GM12874 (cell line): ENCODE data around the gene IFITM10.

ENCODE experiments used
- TF ChIP-seq, protein P1 (sequence below): IDR thresholded peaks from 2 replicates; pipeline ENCODE4 v1.5.1; 2011; ENCODE audit warnings: low read depth, mild to moderate bottlenecking, control low read depth, low read length, moderate library complexity; ENCODE audit not compliant: insufficient read depth

The IFITM10 gene

DNA sequence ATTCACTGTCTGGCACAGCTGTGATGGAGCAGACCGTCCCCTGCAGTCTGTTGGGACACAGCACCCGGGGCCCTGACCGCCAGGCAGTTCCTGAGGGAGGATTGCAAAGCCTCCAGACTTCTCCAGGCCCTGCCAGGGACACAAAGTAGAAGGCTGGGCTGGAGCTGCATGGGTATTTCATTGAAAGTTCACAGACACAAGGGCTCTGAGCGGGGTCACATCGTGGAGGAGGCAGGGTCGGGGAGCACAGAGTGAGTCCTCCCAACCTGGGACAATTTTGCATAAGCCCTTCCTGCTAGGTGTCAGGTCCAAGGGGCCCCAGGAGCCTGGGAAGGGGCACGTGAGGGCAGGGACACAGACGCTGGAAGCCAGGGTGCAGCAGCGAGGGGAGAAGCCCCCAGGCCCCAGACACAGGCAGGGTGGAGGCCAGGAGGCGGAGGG, 15.7 kb downstream of the IFITM10 start:
- TF ChIP-seq, protein P1, sequence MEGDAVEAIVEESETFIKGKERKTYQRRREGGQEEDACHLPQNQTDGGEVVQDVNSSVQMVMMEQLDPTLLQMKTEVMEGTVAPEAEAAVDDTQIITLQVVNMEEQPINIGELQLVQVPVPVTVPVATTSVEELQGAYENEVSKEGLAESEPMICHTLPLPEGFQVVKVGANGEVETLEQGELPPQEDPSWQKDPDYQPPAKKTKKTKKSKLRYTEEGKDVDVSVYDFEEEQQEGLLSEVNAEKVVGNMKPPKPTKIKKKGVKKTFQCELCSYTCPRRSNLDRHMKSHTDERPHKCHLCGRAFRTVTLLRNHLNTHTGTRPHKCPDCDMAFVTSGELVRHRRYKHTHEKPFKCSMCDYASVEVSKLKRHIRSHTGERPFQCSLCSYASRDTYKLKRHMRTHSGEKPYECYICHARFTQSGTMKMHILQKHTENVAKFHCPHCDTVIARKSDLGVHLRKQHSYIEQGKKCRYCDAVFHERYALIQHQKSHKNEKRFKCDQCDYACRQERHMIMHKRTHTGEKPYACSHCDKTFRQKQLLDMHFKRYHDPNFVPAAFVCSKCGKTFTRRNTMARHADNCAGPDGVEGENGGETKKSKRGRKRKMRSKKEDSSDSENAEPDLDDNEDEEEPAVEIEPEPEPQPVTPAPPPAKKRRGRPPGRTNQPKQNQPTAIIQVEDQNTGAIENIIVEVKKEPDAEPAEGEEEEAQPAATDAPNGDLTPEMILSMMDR = no peak

DNA sequence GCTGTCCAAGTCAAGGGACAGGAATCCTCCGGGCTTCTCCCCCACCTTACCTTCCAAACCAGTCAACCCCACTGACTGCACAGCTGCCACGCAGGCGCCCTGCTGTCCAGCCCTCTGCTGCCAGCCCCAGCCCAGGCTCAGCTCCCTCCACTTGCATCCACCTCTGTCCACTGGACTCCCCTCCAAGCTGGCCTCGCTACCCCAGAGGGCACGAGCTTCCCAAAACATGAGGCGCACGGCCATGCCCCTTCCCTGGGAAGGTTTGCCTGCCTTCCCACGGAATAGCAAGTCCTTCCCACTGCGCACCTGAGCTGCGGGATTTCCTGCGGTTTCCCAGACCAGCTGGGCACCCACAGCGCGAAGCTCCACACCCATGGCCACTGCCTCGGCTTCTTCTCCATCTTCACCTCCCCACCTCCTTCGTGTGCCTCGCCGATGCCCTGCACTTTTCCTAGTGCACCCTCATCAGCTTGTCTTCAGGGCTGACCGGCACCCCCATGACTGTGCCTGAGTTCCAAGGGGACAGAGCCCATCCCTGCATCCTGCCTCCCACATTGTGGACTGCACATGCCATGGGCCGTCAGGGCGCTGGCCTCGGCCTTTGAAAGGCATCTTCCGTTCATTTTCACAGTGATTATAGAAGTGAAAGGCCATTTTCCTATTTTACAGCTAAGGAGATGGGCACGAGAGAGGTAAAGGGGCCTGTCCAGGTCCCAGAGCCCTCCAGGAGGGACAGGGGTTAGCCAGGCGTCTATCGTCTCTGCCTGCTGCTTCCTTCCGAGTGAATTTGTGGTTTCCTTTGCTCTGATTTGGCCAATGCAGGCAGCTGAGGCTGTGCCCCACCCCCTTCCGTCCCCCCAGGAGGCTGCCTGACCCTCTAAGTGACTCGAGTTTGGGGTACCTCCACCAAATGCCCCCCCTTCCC, 16.4 kb downstream of the IFITM10 start:
- TF ChIP-seq, protein P1 = no peak

DNA sequence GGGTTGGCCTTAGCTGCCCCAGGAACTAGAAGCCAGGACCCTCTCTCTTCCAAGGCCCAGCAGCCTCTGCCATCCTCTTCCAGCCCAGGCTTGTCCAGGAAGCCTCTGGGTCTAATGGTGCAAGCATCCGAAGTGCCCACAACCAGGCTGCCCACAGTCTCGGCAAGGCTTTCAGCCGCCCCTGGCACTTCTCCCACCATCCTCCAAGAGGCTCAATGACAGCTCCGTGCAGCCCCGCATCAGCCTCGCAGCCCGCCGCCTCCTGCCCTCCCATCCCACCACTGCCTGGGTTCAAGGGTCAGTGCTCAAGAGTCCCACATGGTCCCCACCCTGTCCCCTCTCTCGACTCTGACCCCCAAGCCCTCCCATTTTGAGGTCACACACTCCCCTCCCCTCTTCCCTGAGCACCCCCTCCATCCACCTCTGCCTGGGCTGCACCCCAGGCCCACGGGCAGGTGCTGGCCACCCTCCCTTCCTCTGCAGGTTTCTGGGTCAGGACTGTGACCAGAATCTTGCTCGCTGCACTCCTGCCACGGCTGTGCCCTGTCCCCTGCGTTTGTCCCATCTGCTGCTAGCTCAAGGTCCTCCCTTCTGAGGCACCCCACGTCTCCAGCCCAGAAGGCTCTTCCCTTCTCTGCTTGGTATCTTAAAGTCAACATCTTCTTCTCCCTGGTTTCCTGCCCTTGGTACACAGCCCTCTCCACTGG, 17.2 kb downstream of the IFITM10 start:
- TF ChIP-seq, protein P1 = no peak

DNA sequence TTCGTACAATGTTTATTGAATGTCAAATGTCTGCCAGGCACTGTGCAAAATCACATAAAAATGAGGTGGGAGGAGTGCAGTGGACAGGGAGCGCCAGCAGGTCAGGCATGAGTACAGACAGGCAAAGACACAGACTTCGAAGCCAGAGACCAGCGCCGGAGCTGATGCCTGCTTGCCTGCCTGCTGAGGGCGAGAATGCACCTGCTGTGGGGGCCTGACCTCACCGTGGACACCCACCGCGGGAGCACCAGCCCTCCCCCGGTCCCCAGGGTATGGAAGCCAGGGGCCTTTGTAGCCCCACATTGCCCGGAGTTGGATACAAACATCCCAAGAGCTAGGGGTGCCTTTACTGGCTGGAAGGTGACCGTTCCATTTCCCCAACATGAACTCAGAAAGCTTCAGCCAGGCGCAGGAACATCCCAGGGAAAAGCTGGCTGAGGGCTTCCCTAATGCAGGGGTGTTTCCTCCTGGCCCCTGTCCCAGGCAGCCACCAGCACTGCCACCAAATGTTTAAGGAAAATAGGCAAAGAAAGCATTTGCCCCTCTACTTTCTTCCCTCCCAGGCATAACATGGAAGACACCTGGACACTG, 17.9 kb downstream of the IFITM10 start:
- TF ChIP-seq, protein P1 = no peak

DNA sequence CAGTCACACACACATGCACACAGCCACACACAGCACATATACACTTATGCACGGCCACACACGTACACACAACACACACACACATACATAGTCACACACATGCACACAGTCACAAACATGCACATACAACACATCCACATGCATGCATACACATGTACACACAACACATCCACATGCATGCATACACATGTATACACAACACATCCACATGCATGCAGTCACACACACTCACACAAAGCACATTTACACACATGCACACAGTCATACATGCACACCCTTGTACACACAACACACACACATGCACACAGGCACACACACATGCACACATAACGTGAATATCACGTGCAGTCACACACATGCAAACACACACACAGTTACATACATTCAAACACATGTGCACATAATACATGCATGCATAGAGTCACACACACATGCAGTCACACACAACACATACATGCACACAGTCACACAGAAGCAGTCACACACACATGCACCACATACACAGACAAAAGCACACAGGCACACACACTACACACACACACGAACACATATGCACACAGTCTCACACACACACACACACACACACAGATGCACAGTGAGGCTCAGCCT, 18.8 kb downstream of the IFITM10 start:
- TF ChIP-seq, protein P1 = no peak

DNA sequence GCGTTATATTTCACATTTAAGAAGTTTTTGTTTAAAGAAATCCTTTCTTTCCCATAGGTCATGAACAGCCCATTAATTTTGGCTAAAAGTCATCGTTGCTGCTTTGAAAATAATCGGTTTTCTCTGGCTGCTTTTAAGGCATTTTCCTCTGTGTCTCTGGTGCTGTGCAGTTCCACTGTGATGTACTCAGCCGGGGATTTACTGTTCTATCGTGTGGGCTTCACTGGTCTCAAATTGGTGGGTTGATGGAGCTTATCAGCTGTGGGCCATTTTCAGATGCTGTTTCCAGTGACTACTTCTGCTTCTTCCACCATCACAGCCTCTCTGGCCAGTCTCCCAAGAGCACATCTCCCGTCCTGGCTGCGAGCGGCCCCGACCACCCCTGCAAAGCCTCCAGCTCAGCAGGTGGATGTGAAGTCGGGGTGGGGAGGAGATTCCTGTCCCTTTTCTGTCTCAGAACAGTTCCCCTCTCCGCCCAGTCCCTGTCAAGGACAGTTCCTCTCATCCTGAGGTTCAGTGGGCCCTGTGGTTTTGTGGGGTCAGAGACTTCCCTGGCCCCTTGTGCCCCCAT, 20.3 kb downstream of the IFITM10 start:
- TF ChIP-seq, protein P1 = no peak
